AG08395 (cell line): ENCODE data around the gene TH.

Source experiments
- DNase-seq: peaks from one replicate; pipeline ENCODE4 v3.0.0; 2012; ENCODE audit warnings: mixed read lengths, low spot score

The TH gene

GRCh38 chr11:2159536-2160413, 11.8 kb downstream of the TH start:
- no peak for DNase-seq

- no peak for DNase-seq
Observed at GRCh38 chr11:2158966-2159365, 12.6 kb downstream of the TH start.

GRCh38 chr11:2158296-2158737, 13.3 kb downstream of the TH start:
- no peak for DNase-seq

GRCh38 chr11:2157294-2158040, 14.1 kb downstream of the TH start:
- no peak for DNase-seq

GRCh38 chr11:2156416-2157182, 15.0 kb downstream of the TH start:
- peak; percentile 88 for DNase-seq

- DNase-seq = no peak
Observed at GRCh38 chr11:2155511-2155910, 16.1 kb downstream of the TH start.

GRCh38 chr11:2154889-2155288, 16.7 kb downstream of the TH start:
- no peak for DNase-seq

- no peak for DNase-seq
Observed at GRCh38 chr11:2154195-2154585, 17.4 kb downstream of the TH start.

GRCh38 chr11:2153581-2154194, 17.9 kb downstream of the TH start:
- no peak for DNase-seq

GRCh38 chr11:2151500-2152257, 19.9 kb downstream of the TH start:
- DNase-seq = peak; percentile 83

- peak; percentile 36 for DNase-seq
Observed at GRCh38 chr11:2149864-2150847, 21.5 kb downstream of the TH start.

- DNase-seq = no peak
Observed at GRCh38 chr11:2149460-2149859, 22.2 kb downstream of the TH start.

GRCh38 chr11:2148595-2148994, 23.0 kb downstream of the TH start:
- no peak for DNase-seq

GRCh38 chr11:2147391-2147790, 24.2 kb downstream of the TH start:
- DNase-seq = no peak

GRCh38 chr11:2146051-2146450, 25.6 kb downstream of the TH start:
- DNase-seq = no peak

GRCh38 chr11:2144544-2145248, 26.9 kb downstream of the TH start:
- no peak for DNase-seq

GRCh38 chr11:2143799-2144543, 27.6 kb downstream of the TH start:
- DNase-seq = no peak

GRCh38 chr11:2143477-2143798, 28.2 kb downstream of the TH start:
- DNase-seq = no peak

GRCh38 chr11:2142762-2143202, 28.8 kb downstream of the TH start:
- DNase-seq = no peak
